ENCODE results near the gene LILRA2.
A peak's percentile ranks its signal among the peaks of the same experiment; 100 is the strongest.
"Not testable (repeated sequence)": the region's sequence is repeated elsewhere in the genome, so short reads cannot be mapped to it uniquely, and the experiment has no call there.

LILRA2 gene

GRCh38 chr19:54630782-54631181, 57.2 kb downstream of the LILRA2 start:
- Histone ChIP-seq H3K27me3 (peaks cover 30% of the 10 kb centered on the region), H3K4me1 (ENCODE audit: control insufficient read depth in 1 of 2, insufficient read depth in 1 of 2, low read depth in 1 of 2, low read length in 1 of 2) (peaks cover 9 to 11% of the 10 kb centered on the region in 2 experiments), H3K27ac (peak overlapping the region; percentile 64), H3K9me3 (no peaks in the 10 kb centered on the region), H3K4me3 (ENCODE audit: low read depth in 1 of 2, low read length in 1 of 2) (no peak overlapping the region), H3K36me3 (no peaks in the 10 kb centered on the region)
- TF ChIP-seq CTCF (IDR thresholded peaks at IDR 0.05) = no peak

- H3K4me3 ChIP-seq (ENCODE audit: low read depth in 1 of 2, low read length in 1 of 2); H3K9me3 ChIP-seq: not testable (repeated sequence)
Measured at GRCh38 chr19:54631489-54632337, 58.1 kb downstream of the LILRA2 start.

GRCh38 chr19:54632517-54632916, 58.9 kb downstream of the LILRA2 start:
- not testable (repeated sequence) for H3K9me3 ChIP-seq; H3K4me3 ChIP-seq (ENCODE audit: low read depth in 1 of 2, low read length in 1 of 2); H3K36me3 ChIP-seq

More at GRCh38 chr19:54631489-54632337, 58.1 kb downstream of the LILRA2 start:
- H3K27ac ChIP-seq, H3K36me3 ChIP-seq: not testable (repeated sequence)
- peaks cover 9 to 11% of the 10 kb centered on the region in 2 experiments for H3K4me1 ChIP-seq (ENCODE audit: control insufficient read depth in 1 of 2, insufficient read depth in 1 of 2, low read depth in 1 of 2, low read length in 1 of 2)
- H3K27me3 ChIP-seq = peaks cover 36% of the 10 kb centered on the region

GRCh38 chr19:54633401-54633800, 59.8 kb downstream of the LILRA2 start:
- H3K4me3 ChIP-seq (ENCODE audit: low read depth in 1 of 2, low read length in 1 of 2) = no peak overlapping the region
- peaks cover 9 to 11% of the 10 kb centered on the region in 2 experiments for H3K4me1 ChIP-seq (ENCODE audit: control insufficient read depth in 1 of 2, insufficient read depth in 1 of 2, low read depth in 1 of 2, low read length in 1 of 2)
- H3K36me3 ChIP-seq = no peaks in the 10 kb centered on the region
- TF ChIP-seq CTCF (IDR thresholded peaks at IDR 0.05) = no peak
- no peaks in the 10 kb centered on the region for H3K9me3 ChIP-seq
- H3K27me3 ChIP-seq = peaks cover 45% of the 10 kb centered on the region
- H3K27ac ChIP-seq = no peak overlapping the region

More at GRCh38 chr19:54632517-54632916, 58.9 kb downstream of the LILRA2 start:
- H3K27ac ChIP-seq = not testable (repeated sequence)
- Histone ChIP-seq H3K4me1 (ENCODE audit: control insufficient read depth in 1 of 2, insufficient read depth in 1 of 2, low read depth in 1 of 2, low read length in 1 of 2) (peaks cover 9 to 11% of the 10 kb centered on the region in 2 experiments), H3K27me3 (peaks cover 38% of the 10 kb centered on the region)

GRCh38 chr19:54636081-54636480, 62.5 kb downstream of the LILRA2 start:
- peaks cover 37% of the 10 kb centered on the region for H3K27me3 ChIP-seq
- H3K4me3 ChIP-seq (ENCODE audit: low read depth in 1 of 2, low read length in 1 of 2); H3K36me3 ChIP-seq; H3K9me3 ChIP-seq; H3K27ac ChIP-seq; H3K4me1 ChIP-seq (ENCODE audit: control insufficient read depth in 1 of 2, insufficient read depth in 1 of 2, low read depth in 1 of 2, low read length in 1 of 2): not testable (repeated sequence)

GRCh38 chr19:54638683-54639082, 65.1 kb downstream of the LILRA2 start:
- no peak for TF ChIP-seq CTCF (IDR thresholded peaks at IDR 0.05)
- peaks cover 42% of the 10 kb centered on the region for H3K27me3 ChIP-seq
- no peak overlapping the region for H3K4me3 ChIP-seq (ENCODE audit: low read depth in 1 of 2, low read length in 1 of 2)
- H3K4me1 ChIP-seq (ENCODE audit: control insufficient read depth in 1 of 2, insufficient read depth in 1 of 2, low read depth in 1 of 2, low read length in 1 of 2) = no peaks in the 10 kb centered on the region
- H3K9me3 ChIP-seq = no peaks in the 10 kb centered on the region
- no peaks in the 10 kb centered on the region for H3K36me3 ChIP-seq
- H3K27ac ChIP-seq = no peak overlapping the region
